Choroid plexus epithelial cell (primary cell): ENCODE results near the gene SYNPO2.

Source experiments
- DNase-seq: peaks from one replicate; pipeline ENCODE4 v3.0.0-alpha.2; 2010; ENCODE audit warnings: low read depth
- H3K4me3 ChIP-seq: 2 replicates; pipeline ENCODE4 v1.5.1; 2011; ENCODE audit warnings: low read depth, mild to moderate bottlenecking, control low read depth, low read length, moderate library complexity
- CTCF ChIP-seq: conservative IDR thresholded peaks from 2 replicates; pipeline ENCODE4 v1.5.1; 2011; ENCODE audit warnings: low read depth, mild to moderate bottlenecking, control low read depth, inconsistent platforms, low read length, moderate library complexity

The SYNPO2 gene

GRCh38 chr4:118879409-118879808 is 9.2 kb upstream of the SYNPO2 start:
- no peak for TF ChIP-seq CTCF
- no peak for DNase-seq
- no peak overlapping the region for H3K4me3 ChIP-seq

- no peak for TF ChIP-seq CTCF
- H3K4me3 ChIP-seq = no peak overlapping the region
Measured at GRCh38 chr4:118881512-118882146, 7.0 kb upstream of the SYNPO2 start.

GRCh38 chr4:118883861-118884260 is 4.8 kb upstream of the SYNPO2 start:
- H3K4me3 ChIP-seq = no peak overlapping the region
- peak; percentile 13 for DNase-seq

More at GRCh38 chr4:118881512-118882146, 7.0 kb upstream of the SYNPO2 start:
- no peak for DNase-seq

GRCh38 chr4:118884716-118885115 is 3.9 kb upstream of the SYNPO2 start:
- no peak for DNase-seq
- TF ChIP-seq CTCF = no peak
- H3K4me3 ChIP-seq = no peak overlapping the region

More at GRCh38 chr4:118883861-118884260, 4.8 kb upstream of the SYNPO2 start:
- peak; percentile 49 for TF ChIP-seq CTCF

- TF ChIP-seq CTCF = no peak
- peak; percentile 10 for DNase-seq
- H3K4me3 ChIP-seq = peak overlapping the region; percentile 68
Measured at GRCh38 chr4:118889312-118889691, 648 bp downstream of the SYNPO2 start.

- no peak overlapping the region for H3K4me3 ChIP-seq
- TF ChIP-seq CTCF = no peak
Measured at GRCh38 chr4:118894034-118894433, 5.4 kb downstream of the SYNPO2 start.

GRCh38 chr4:118898221-118898620 is 9.6 kb downstream of the SYNPO2 start:
- DNase-seq = no peak
- no peak overlapping the region for H3K4me3 ChIP-seq
- TF ChIP-seq CTCF = no peak

More at GRCh38 chr4:118894034-118894433, 5.4 kb downstream of the SYNPO2 start:
- no peak for DNase-seq
